ENCODE data around the gene DYSF. TPM values are rescaled to one million over a fixed set of nuclear protein-coding genes. Genes with fewer than 3 reads are reported as not detected.

The DYSF gene
- total RNA-seq, 1 donor from 2014 or later = not detected

GRCh38 chr2:71550801-71551630 is 97.7 kb downstream of the DYSF start:
- Mint-ChIP-seq H3K36me3 (ENCODE audit: low read depth) (no peaks in the 10 kb centered on the region), H3K4me1 (ENCODE audit: low read depth) (no peaks in the 10 kb centered on the region), H3K9me3 (no peaks in the 10 kb centered on the region), H3K27me3 (ENCODE audit: low read depth) (no peaks in the 10 kb centered on the region), H3K27ac (no peak overlapping the region), H3K4me3 (ENCODE audit: low read depth) (no peak overlapping the region)
- intact Hi-C loops (cut with micrococcal nuclease) = no loop called here
- DNase-seq (ENCODE audit: low spot score) = no peak

- H3K27ac Mint-ChIP-seq = no peak overlapping the region
- H3K27me3 Mint-ChIP-seq (ENCODE audit: low read depth) = no peaks in the 10 kb centered on the region
- H3K9me3 Mint-ChIP-seq = no peaks in the 10 kb centered on the region
- DNase-seq (ENCODE audit: low spot score) = no peak
- H3K4me3 Mint-ChIP-seq (ENCODE audit: low read depth) = no peak overlapping the region
- intact Hi-C loops (cut with micrococcal nuclease) = no loop called here
- H3K36me3 Mint-ChIP-seq (ENCODE audit: low read depth) = no peaks in the 10 kb centered on the region
- H3K4me1 Mint-ChIP-seq (ENCODE audit: low read depth) = no peaks in the 10 kb centered on the region
Observed at GRCh38 chr2:71551631-71551915, 98.2 kb downstream of the DYSF start.

- no peaks in the 10 kb centered on the region for H3K27me3 Mint-ChIP-seq (ENCODE audit: low read depth)
- H3K9me3 Mint-ChIP-seq = no peaks in the 10 kb centered on the region
Observed at GRCh38 chr2:71552356-71552755, 99.0 kb downstream of the DYSF start.

GRCh38 chr2:71552861-71553301 is 99.5 kb downstream of the DYSF start:
- Mint-ChIP-seq H3K27me3 (ENCODE audit: low read depth) (no peaks in the 10 kb centered on the region), H3K9me3 (no peaks in the 10 kb centered on the region), H3K4me3 (ENCODE audit: low read depth) (no peak overlapping the region), H3K4me1 (ENCODE audit: low read depth) (no peaks in the 10 kb centered on the region), H3K27ac (no peak overlapping the region), H3K36me3 (ENCODE audit: low read depth) (no peaks in the 10 kb centered on the region)
- DNase-seq (ENCODE audit: low spot score) = no peak
- intact Hi-C loops (cut with micrococcal nuclease) = no loop called here

More at GRCh38 chr2:71552356-71552755, 99.0 kb downstream of the DYSF start:
- intact Hi-C loops (cut with micrococcal nuclease) = no loop called here
- DNase-seq (ENCODE audit: low spot score) = no peak
- no peak overlapping the region for H3K27ac Mint-ChIP-seq
- H3K36me3 Mint-ChIP-seq (ENCODE audit: low read depth) = no peaks in the 10 kb centered on the region
- H3K4me3 Mint-ChIP-seq (ENCODE audit: low read depth) = no peak overlapping the region
- no peaks in the 10 kb centered on the region for H3K4me1 Mint-ChIP-seq (ENCODE audit: low read depth)

- intact Hi-C loops (cut with micrococcal nuclease) = no loop called here
- no peak overlapping the region for H3K4me3 Mint-ChIP-seq (ENCODE audit: low read depth)
- DNase-seq (ENCODE audit: low spot score) = no peak
- no peaks in the 10 kb centered on the region for H3K36me3 Mint-ChIP-seq (ENCODE audit: low read depth)
- H3K4me1 Mint-ChIP-seq (ENCODE audit: low read depth) = no peaks in the 10 kb centered on the region
- no peaks in the 10 kb centered on the region for H3K27me3 Mint-ChIP-seq (ENCODE audit: low read depth)
- no peak overlapping the region for H3K27ac Mint-ChIP-seq
- H3K9me3 Mint-ChIP-seq = no peaks in the 10 kb centered on the region
Observed at GRCh38 chr2:71554028-71554705, 100.8 kb downstream of the DYSF start.

GRCh38 chr2:71554706-71555056 is 101.3 kb downstream of the DYSF start:
- no peak overlapping the region for H3K27ac Mint-ChIP-seq
- H3K4me3 Mint-ChIP-seq (ENCODE audit: low read depth) = no peak overlapping the region
- H3K36me3 Mint-ChIP-seq (ENCODE audit: low read depth) = no peaks in the 10 kb centered on the region
- no peak for DNase-seq (ENCODE audit: low spot score)
- no peaks in the 10 kb centered on the region for H3K4me1 Mint-ChIP-seq (ENCODE audit: low read depth)
- no peaks in the 10 kb centered on the region for H3K9me3 Mint-ChIP-seq
- intact Hi-C loops (cut with micrococcal nuclease) = no loop called here
- no peaks in the 10 kb centered on the region for H3K27me3 Mint-ChIP-seq (ENCODE audit: low read depth)

GRCh38 chr2:71555798-71556454 is 102.6 kb downstream of the DYSF start:
- no peaks in the 10 kb centered on the region for H3K36me3 Mint-ChIP-seq (ENCODE audit: low read depth)
- no peak overlapping the region for H3K27ac Mint-ChIP-seq
- H3K4me3 Mint-ChIP-seq (ENCODE audit: low read depth) = no peak overlapping the region
- no peak for DNase-seq (ENCODE audit: low spot score)
- H3K9me3 Mint-ChIP-seq = no peaks in the 10 kb centered on the region
- intact Hi-C loops (cut with micrococcal nuclease) = no loop called here
- no peaks in the 10 kb centered on the region for H3K4me1 Mint-ChIP-seq (ENCODE audit: low read depth)
- H3K27me3 Mint-ChIP-seq (ENCODE audit: low read depth) = no peaks in the 10 kb centered on the region

- Mint-ChIP-seq H3K9me3 (no peaks in the 10 kb centered on the region), H3K27ac (no peak overlapping the region), H3K4me1 (ENCODE audit: low read depth) (no peaks in the 10 kb centered on the region), H3K36me3 (ENCODE audit: low read depth) (no peaks in the 10 kb centered on the region), H3K4me3 (ENCODE audit: low read depth) (no peak overlapping the region), H3K27me3 (ENCODE audit: low read depth) (no peaks in the 10 kb centered on the region)
- intact Hi-C loops (cut with micrococcal nuclease) = no loop called here
- no peak for DNase-seq (ENCODE audit: low spot score)
Observed at GRCh38 chr2:71556692-71557250, 103.4 kb downstream of the DYSF start.

GRCh38 chr2:71557321-71557720 is 104.0 kb downstream of the DYSF start:
- H3K9me3 Mint-ChIP-seq = no peaks in the 10 kb centered on the region
- no peak for DNase-seq (ENCODE audit: low spot score)
- H3K4me1 Mint-ChIP-seq (ENCODE audit: low read depth) = no peaks in the 10 kb centered on the region
- no peaks in the 10 kb centered on the region for H3K27me3 Mint-ChIP-seq (ENCODE audit: low read depth)
- intact Hi-C loops (cut with micrococcal nuclease) = no loop called here
- no peaks in the 10 kb centered on the region for H3K36me3 Mint-ChIP-seq (ENCODE audit: low read depth)
- H3K27ac Mint-ChIP-seq = no peak overlapping the region
- H3K4me3 Mint-ChIP-seq (ENCODE audit: low read depth) = no peak overlapping the region

GRCh38 chr2:71558300-71559051 is 105.1 kb downstream of the DYSF start:
- no peak for DNase-seq (ENCODE audit: low spot score)
- no peak overlapping the region for H3K27ac Mint-ChIP-seq
- intact Hi-C loops (cut with micrococcal nuclease) = no loop called here
- H3K4me1 Mint-ChIP-seq (ENCODE audit: low read depth) = no peaks in the 10 kb centered on the region
- no peaks in the 10 kb centered on the region for H3K9me3 Mint-ChIP-seq
- no peaks in the 10 kb centered on the region for H3K36me3 Mint-ChIP-seq (ENCODE audit: low read depth)
- no peaks in the 10 kb centered on the region for H3K27me3 Mint-ChIP-seq (ENCODE audit: low read depth)
- H3K4me3 Mint-ChIP-seq (ENCODE audit: low read depth) = no peak overlapping the region

- Mint-ChIP-seq H3K27me3 (ENCODE audit: low read depth) (no peaks in the 10 kb centered on the region), H3K4me1 (ENCODE audit: low read depth) (no peaks in the 10 kb centered on the region), H3K4me3 (ENCODE audit: low read depth) (no peak overlapping the region), H3K9me3 (no peaks in the 10 kb centered on the region), H3K36me3 (ENCODE audit: low read depth) (no peaks in the 10 kb centered on the region), H3K27ac (no peak overlapping the region)
- no peak for DNase-seq (ENCODE audit: low spot score)
- intact Hi-C loops (cut with micrococcal nuclease) = no loop called here
Observed at GRCh38 chr2:71559080-71559827, 105.9 kb downstream of the DYSF start.
